Neural cell (in vitro differentiated cells): ENCODE data around the gene RC3H2.

Experiments
- CTCF ChIP-seq: fragments of 450-650 bp; IDR thresholded peaks from 2 replicates; pipeline ENCODE4 v1.5.1; 2014; ENCODE audit warnings: antibody characterized with exemption, mild to moderate bottlenecking, moderate library complexity; ENCODE audit not compliant: poor library complexity, severe bottlenecking
- EZH2 ChIP-seq: fragments of 200-600, 300-800 bp; shearing (Covaris generic), sonication (generic); IDR thresholded peaks from 2 replicates; pipeline ENCODE4 v1.6.1; 2014; ENCODE audit warnings: antibody characterized with exemption, low read length, borderline replicate concordance, mild to moderate bottlenecking; ENCODE audit not compliant: insufficient read depth, poor library complexity, severe bottlenecking
- POLR2AphosphoS5 ChIP-seq: IDR thresholded peaks from 2 replicates; pipeline ENCODE4 v1.6.1; 2012
- RAD21 ChIP-seq: fragments of 450-650 bp; conservative IDR thresholded peaks from 2 replicates; pipeline ENCODE4 v1.6.1; 2014; ENCODE audit warnings: antibody characterized with exemption, mild to moderate bottlenecking, moderate library complexity
- TAF1 ChIP-seq: IDR thresholded peaks from 2 replicates; pipeline ENCODE4 v1.6.1; 2012; ENCODE audit warnings: low read depth

- TF ChIP-seq CTCF (no peak), EZH2 (no peak), TAF1 (no peak), RAD21 (no peak), POLR2AphosphoS5 (no peak)
Measured at GRCh38 chr9:122807271-122807900, 97.8 kb downstream of the RC3H2 start.
